Measurements from ENCODE around the gene REEP5. TPM values are rescaled to one million over a fixed set of nuclear protein-coding genes. Genes with fewer than 3 reads are reported as not detected.

Gene REEP5
- total and polyA plus RNA-seq, 2 of the 8 experiments (the other 6 are each of a cell fraction or from before 2014, with no cell fraction given) = 58.3 to 94.3 TPM

DNA sequence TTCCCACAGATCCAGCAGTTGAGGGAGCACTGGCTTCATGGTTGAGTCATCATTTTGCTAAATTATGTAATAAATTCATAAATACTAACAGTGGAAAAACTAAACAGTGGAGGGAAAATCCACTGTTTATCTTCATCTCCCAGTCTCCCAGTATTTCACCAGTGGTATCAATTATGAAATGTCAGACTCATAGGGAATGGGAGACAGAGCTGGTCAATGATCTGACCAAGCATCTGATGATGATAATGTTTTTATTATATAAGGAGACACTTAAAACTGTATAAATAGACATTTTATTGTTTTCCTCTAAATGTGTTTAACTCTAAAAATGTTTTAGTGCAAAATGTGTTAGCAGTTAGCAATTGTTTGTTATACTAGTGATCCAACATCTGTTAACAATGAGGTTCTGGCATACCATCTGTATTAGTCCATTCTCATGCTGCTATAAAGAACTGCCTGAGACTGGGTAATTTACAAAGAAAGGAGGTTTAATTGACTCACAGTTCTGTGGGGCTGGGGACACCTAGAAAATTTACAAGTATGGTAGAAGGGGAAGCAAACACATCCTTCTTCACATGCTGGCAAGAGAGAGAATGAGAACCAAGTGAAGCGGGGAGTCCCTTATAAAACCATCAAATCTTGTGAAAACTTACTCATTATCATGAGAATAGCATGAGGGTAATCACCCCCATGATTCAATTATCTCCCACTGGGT is 11.8 kb upstream of the REEP5 start:
- Histone ChIP-seq H3K4me2 (ENCODE audit: insufficient read depth in 1 of 2, low read depth in 2 of 2, low read length in 2 of 2) (no peak overlapping the region), H2BK5ac (ENCODE audit: low read depth, low read length) (no peak overlapping the region), H4K8ac (ENCODE audit: extremely low read depth, insufficient read depth, low read length) (no peak overlapping the region), H2BK12ac (ENCODE audit: low read depth, low read length) (no peak overlapping the region), H3K9ac (replicated peaks in 1 of 4; ENCODE audit: extremely low read depth in 1 of 4, low read depth in 3 of 4, low read length in 3 of 4) (no peak overlapping the region), H3K4ac (replicated peaks; ENCODE audit: insufficient read length, low read depth, low read length) (no peak overlapping the region), H3K23ac (ENCODE audit: insufficient read length) (no peak overlapping the region), H3K23me2 (ENCODE audit: low read depth, low read length) (no peaks in the 10 kb centered on the region), H2AFZ (ENCODE audit: low read length) (no peak overlapping the region), H2BK120ac (replicated peaks; ENCODE audit: low read depth, low read length) (no peak overlapping the region), H2BK15ac (ENCODE audit: low read length) (no peak overlapping the region), H3K18ac (ENCODE audit: extremely low read depth, low read length) (no peak overlapping the region), H2AK5ac (ENCODE audit: low read depth, low read length) (no peak overlapping the region), H3K9me3 (ENCODE audit: insufficient read depth in 2 of 2, low read depth in 1 of 2, low read length in 1 of 2) (no peaks in the 10 kb centered on the region), H3K56ac (replicated peaks; ENCODE audit: insufficient read length, low read depth, low read length) (no peak overlapping the region), H3K79me2 (ENCODE audit: control insufficient read depth in 1 of 2, insufficient read depth in 2 of 2, low read length in 2 of 2) (no peaks in the 10 kb centered on the region), H4K91ac (replicated peaks; ENCODE audit: insufficient read length, low read length) (no peak overlapping the region), H3K36me3 (ENCODE audit: control insufficient read depth in 2 of 4, insufficient read depth in 4 of 4, low read length in 3 of 4) (no peaks in the 10 kb centered on the region), H3K4me3 (ENCODE audit: extremely low read depth in 1 of 4, insufficient read depth in 2 of 4, low read depth in 3 of 4, low read length in 4 of 4) (no peak overlapping the region), H3K27ac (ENCODE audit: low read depth, low read length) (no peak overlapping the region), H3K27me3 (replicated peaks in 1 of 4; ENCODE audit: control insufficient read depth in 3 of 4, extremely low read depth in 1 of 4, insufficient read depth in 3 of 4, low read length in 3 of 4) (no peaks in the 10 kb centered on the region), H3K14ac (ENCODE audit: insufficient read length) (no peak overlapping the region), H4K20me1 (replicated peaks in 1 of 2; ENCODE audit: control insufficient read depth in 1 of 2, insufficient read depth in 2 of 2, low read length in 2 of 2) (no peaks in the 10 kb centered on the region), H4K5ac (ENCODE audit: insufficient read length, low read depth, low read length) (no peak overlapping the region), H2BK20ac (ENCODE audit: low read length) (no peak overlapping the region), H3K79me1 (ENCODE audit: low read depth, low read length) (no peaks in the 10 kb centered on the region), H3K4me1 (replicated peaks in 1 of 4; ENCODE audit: control insufficient read depth in 3 of 4, insufficient read depth in 4 of 4, low read length in 3 of 4) (no peaks in the 10 kb centered on the region)
- no peak for FAIRE-seq
- POLR2A ChIA-PET (ENCODE audit: partially characterized antibody) = no interaction called here
- CTCF ChIA-PET (ENCODE audit: partially characterized antibody) = interaction anchor here (1.0 to 2.7 kb wide), 3 partner anchors 11 to 62 kb away, joined by 4 to 9 read pairs (median 4); partner anchors contain the start of gene REEP5
- DNase-seq (ENCODE audit: low read depth in 1 of 2, low spot score in 2 of 2) = no peak
- TF ChIP-seq GTF2F1 (IDR thresholded peaks at IDR 0.05; ENCODE audit: borderline replicate concordance, low read depth, low read length) = no peak
- 83% methylated on average over 1 of the region's 1 CpG; no CpG with 5 or more reads in 1 of the 2 experiments for WGBS, 2 experiments (ENCODE audit: extremely low coverage in 1 of 2, insufficient coverage in 1 of 2, insufficient read length in 1 of 2, insufficient replicate concordance in 2 of 2, low coverage in 1 of 2, low lambda C conversion rate in 2 of 2, missing lambda C conversion rate in 1 of 2)
